AG04450 (cell line): ENCODE measurements around the gene SRP9. TPM values are rescaled to one million over a fixed set of nuclear protein-coding genes. Genes with fewer than 3 reads are reported as not detected.

Experiments used
- CTCF ChIA-PET: fragments of 300-600, 350-600 bp; formaldehyde crosslinking; extraction: SDS; loops from one replicate; lab custom pipeline; 2022; ENCODE audit warnings: antibody characterized with exemption, inconsistent platforms; lab: Charles Lee
- POLR2A ChIA-PET: fragments of 350-600 bp; formaldehyde crosslinking; extraction: SDS; loops from one replicate; lab custom pipeline; 2021; ENCODE audit warnings: antibody characterized with exemption, inconsistent platforms; lab: Yijun Ruan, JAX
- DNase-seq: peaks from one replicate; pipeline ENCODE4 v3.0.0-alpha.2; 2011; ENCODE audit warnings: low read depth, low spot score
- H3K27ac ChIP-seq: one replicate; pipeline ENCODE4 v1.5.1; 2012; ENCODE audit warnings: low read depth, low read length, control low read depth
- H3K27me3 ChIP-seq: one replicate; pipeline ENCODE4 v1.6.0; 2012; ENCODE audit warnings: low read length; ENCODE audit not compliant: control insufficient read depth, insufficient read depth
- H3K4me3 ChIP-seq: 2 replicates; pipeline ENCODE4 v1.5.1; 2011; ENCODE audit warnings: mild to moderate bottlenecking, low read depth, low read length, control low read depth
- H3K9me3 ChIP-seq: 2 replicates; pipeline ENCODE4 v1.5.1; 2012; ENCODE audit warnings: low read length; ENCODE audit not compliant: control insufficient read depth, insufficient read depth
- polyA plus RNA-seq: library from polyadenylated mRNA; depleted of rRNA; stranded (reverse); fragments of >200 nt; gene quantifications from 2 replicates; pipeline ENCODE4 v1.2.3, GENCODE V29; 2011
- TF ChIP-seq, protein P1 (sequence below): IDR thresholded peaks from 2 replicates; pipeline ENCODE4 v1.5.1; 2011; ENCODE audit warnings: low read depth, low read length, control low read depth, inconsistent platforms

SRP9 gene
- polyA plus RNA-seq, 1 experiment: 527 TPM

GRCh38 chr1:225762002-225762441 lies 15.6 kb upstream of the SRP9 start:
- Histone ChIP-seq H3K27ac (no peak overlapping the region), H3K27me3 (no peaks in the 10 kb centered on the region), H3K9me3 (no peaks in the 10 kb centered on the region), H3K4me3 (no peak overlapping the region)
- TF ChIP-seq, protein P1, sequence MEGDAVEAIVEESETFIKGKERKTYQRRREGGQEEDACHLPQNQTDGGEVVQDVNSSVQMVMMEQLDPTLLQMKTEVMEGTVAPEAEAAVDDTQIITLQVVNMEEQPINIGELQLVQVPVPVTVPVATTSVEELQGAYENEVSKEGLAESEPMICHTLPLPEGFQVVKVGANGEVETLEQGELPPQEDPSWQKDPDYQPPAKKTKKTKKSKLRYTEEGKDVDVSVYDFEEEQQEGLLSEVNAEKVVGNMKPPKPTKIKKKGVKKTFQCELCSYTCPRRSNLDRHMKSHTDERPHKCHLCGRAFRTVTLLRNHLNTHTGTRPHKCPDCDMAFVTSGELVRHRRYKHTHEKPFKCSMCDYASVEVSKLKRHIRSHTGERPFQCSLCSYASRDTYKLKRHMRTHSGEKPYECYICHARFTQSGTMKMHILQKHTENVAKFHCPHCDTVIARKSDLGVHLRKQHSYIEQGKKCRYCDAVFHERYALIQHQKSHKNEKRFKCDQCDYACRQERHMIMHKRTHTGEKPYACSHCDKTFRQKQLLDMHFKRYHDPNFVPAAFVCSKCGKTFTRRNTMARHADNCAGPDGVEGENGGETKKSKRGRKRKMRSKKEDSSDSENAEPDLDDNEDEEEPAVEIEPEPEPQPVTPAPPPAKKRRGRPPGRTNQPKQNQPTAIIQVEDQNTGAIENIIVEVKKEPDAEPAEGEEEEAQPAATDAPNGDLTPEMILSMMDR: no peak
- POLR2A ChIA-PET: interaction anchor here (0.6 to 1.3 kb wide), 2 partner anchors 16 to 312 kb away, joined by 3 to 4 read pairs; partner anchors contain the start of gene SRP9
- no peak for DNase-seq
- CTCF ChIA-PET: interaction anchor here (0.5 to 0.7 kb wide), 2 partner anchors 100 to 207 kb away, joined by 3 read pairs; no protein-coding TSS in a partner anchor

DNA sequence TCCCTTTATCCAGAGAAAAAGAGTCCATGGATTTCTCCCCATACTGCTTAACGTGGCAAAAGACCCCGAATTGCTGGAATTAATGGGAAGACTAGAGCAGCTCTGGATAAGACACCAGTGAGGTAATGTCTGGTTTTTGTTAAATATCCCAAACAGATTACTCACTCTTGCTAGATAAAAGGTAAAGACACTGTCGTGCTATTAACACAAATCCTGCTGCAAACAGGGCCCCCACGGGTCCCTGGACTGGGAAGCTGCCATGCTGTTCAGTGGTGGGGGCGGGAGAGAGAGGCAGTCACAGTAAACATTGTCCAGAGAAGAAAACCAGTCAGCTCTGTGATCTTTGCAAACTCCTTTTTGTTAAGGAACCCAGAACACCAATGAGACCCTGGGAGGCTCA lies 15.2 kb upstream of the SRP9 start:
- POLR2A ChIA-PET: interaction anchor here (0.6 to 2.4 kb wide), 3 partner anchors 15 to 312 kb away, joined by 3 to 11 read pairs (median 4); partner anchors contain the start of gene SRP9
- H3K27ac ChIP-seq: peak overlapping the region; percentile 25
- H3K27me3 ChIP-seq: no peaks in the 10 kb centered on the region
- H3K9me3 ChIP-seq: no peaks in the 10 kb centered on the region
- no peak for DNase-seq
- CTCF ChIA-PET: interaction anchor here (0.5 to 2.2 kb wide), 3 partner anchors 10 to 207 kb away, joined by 3 to 14 read pairs (median 3); no protein-coding TSS in a partner anchor
- TF ChIP-seq, protein P1: no peak
- H3K4me3 ChIP-seq: no peak overlapping the region

GRCh38 chr1:225763716-225764548 lies 13.7 kb upstream of the SRP9 start:
- CTCF ChIA-PET: interaction anchor here (0.6 to 2.2 kb wide), 5 partner anchors 8 to 283 kb away, joined by 3 to 14 read pairs (median 3); no protein-coding TSS in a partner anchor
- no peak for DNase-seq
- Histone ChIP-seq H3K27me3 (no peaks in the 10 kb centered on the region), H3K9me3 (no peaks in the 10 kb centered on the region), H3K4me3 (no peak overlapping the region), H3K27ac (peak overlapping the region; percentile 42)
- POLR2A ChIA-PET: interaction anchor here (0.6 to 2.4 kb wide), 7 partner anchors 17 to 200 kb away, joined by 3 to 11 read pairs (median 4); partner anchors contain the start of genes ENAH and PYCR2
- TF ChIP-seq, protein P1: no peak

- Histone ChIP-seq H3K27ac (peak overlapping the region; percentile 89), H3K27me3 (no peaks in the 10 kb centered on the region), H3K4me3 (no peak overlapping the region), H3K9me3 (no peaks in the 10 kb centered on the region)
- POLR2A ChIA-PET: interaction anchor here (1.8 to 3.1 kb wide), 3 partner anchors 19 to 113 kb away, joined by 6 to 40 read pairs (median 13); partner anchors contain the start of gene ENAH
- TF ChIP-seq, protein P1: no peak
- CTCF ChIA-PET: no interaction called here
- DNase-seq: no peak
Observed at GRCh38 chr1:225765982-225766674, 11.5 kb upstream of the SRP9 start.
